B cell (primary cell): ENCODE data around the gene SMIM35. TPM values are rescaled to one million over a fixed set of nuclear protein-coding genes. Genes with fewer than 3 reads are reported as not detected.

Experiments
- ATAC-seq: fragments of 200-7000 bp; cut with Tn5 transposase; one replicate; pipeline ENCODE4 v1.10.0; 2021; ENCODE audit warnings: low read depth, mild to moderate bottlenecking, moderate number of reproducible peaks, moderate library complexity
- CTCF ChIA-PET: fragments of 350-600 bp; sonication (Branson Sonifier 250); formaldehyde crosslinking; loops from one replicate; lab custom pipeline; 2021; ENCODE audit warnings: antibody characterized with exemption, inconsistent platforms; lab: Charles Lee
- POLR2A ChIA-PET: fragments of 350-600 bp; sonication (Branson Sonifier 250); formaldehyde crosslinking; loops from one replicate; lab custom pipeline; 2021; ENCODE audit warnings: antibody characterized with exemption; lab: Charles Lee
- DNase-seq: peaks from one replicate; pipeline ENCODE4 v3.0.0; 2013
- H2AFZ ChIP-seq: 2 replicates; pipeline ENCODE4 v1.6.1; 2012; ENCODE audit warnings: mild to moderate bottlenecking, low read depth, low read length; ENCODE audit not compliant: insufficient read depth, poor library complexity, severe bottlenecking
- H3K27ac ChIP-seq, 2 donors: 1 replicate in 1 of 2; 2 replicates in 1 of 2; pipeline ENCODE4 v1.5.1; 2012 to 2013; ENCODE audit warnings: low read length in 2 of 2, mild to moderate bottlenecking in 2 of 2, moderate library complexity in 1 of 2
- H3K27me3 ChIP-seq, 4 experiments: fragments of 200-600 bp in 1 of 4; sonication (generic) in 1 of 4; replicated peaks in 1 of 4; 1 replicate in 2 of 4; 2 replicates in 2 of 4; pipeline versions ENCODE4 v1.6.1 to v1.7.0; 2013 to 2016; ENCODE audit warnings: low read length in 3 of 4, mild to moderate bottlenecking in 2 of 4, mixed read lengths in 1 of 4, moderate library complexity in 1 of 4; ENCODE audit not compliant: insufficient read depth in 4 of 4, control insufficient read depth in 3 of 4; ENCODE audit errors: control extremely low read depth in 1 of 4
- H3K36me3 ChIP-seq, 2 experiments: replicated peaks in 1 of 2; 1 replicate in 1 of 2; 2 replicates in 1 of 2; pipeline versions ENCODE4 v1.6.1 to v1.7.1; 2013; ENCODE audit warnings: low read length in 1 of 2; ENCODE audit not compliant: insufficient read depth in 2 of 2, control insufficient read depth in 1 of 2; ENCODE audit errors: control extremely low read depth in 1 of 2, extremely low read depth in 1 of 2
- H3K4me1 ChIP-seq, 2 donors: fragments of 200-600 bp in 1 of 2; sonication (generic) in 1 of 2; 1 replicate in 1 of 2; 2 replicates in 1 of 2; pipeline versions ENCODE4 v1.5.1 to v1.6.1; 2013 to 2017; ENCODE audit warnings: low read length in 2 of 2; ENCODE audit not compliant: control insufficient read depth in 2 of 2, insufficient read depth in 2 of 2
- H3K4me2 ChIP-seq: replicated peaks from 2 replicates; pipeline ENCODE3; 2012; ENCODE audit warnings: mild to moderate bottlenecking, low read depth, low read length; ENCODE audit not compliant: poor library complexity, severe bottlenecking
- H3K4me3 ChIP-seq, 5 experiments: fragments of 200-600 bp in 1 of 5; sonication (generic) in 1 of 5; 1 replicate in 3 of 5; 2 replicates in 2 of 5; pipeline versions ENCODE4 v1.5.1 to v1.7.0; 2011 to 2016; ENCODE audit warnings: low read length in 4 of 5, mild to moderate bottlenecking in 4 of 5, low read depth in 2 of 5, control low read depth in 1 of 5, moderate library complexity in 1 of 5; ENCODE audit not compliant: insufficient read depth in 1 of 5; ENCODE audit errors: control extremely low read depth in 1 of 5, extremely low read depth in 1 of 5
- H3K79me2 ChIP-seq: fragments of 200-600 bp; sonication (generic); one replicate; pipeline ENCODE4 v1.6.0; 2016; ENCODE audit warnings: low read length; ENCODE audit not compliant: control insufficient read depth, insufficient read depth
- H3K9ac ChIP-seq: fragments of 200-600 bp; sonication (generic); 2 replicates; pipeline ENCODE4 v1.6.1; 2017; ENCODE audit warnings: mild to moderate bottlenecking, low read length, moderate library complexity
- H3K9me3 ChIP-seq, 3 donors: one replicate each; pipeline versions ENCODE4 v1.6.1 to v1.7.1; 2013; ENCODE audit warnings: low read length in 2 of 3; ENCODE audit not compliant: control insufficient read depth in 2 of 3, insufficient read depth in 1 of 3; ENCODE audit errors: control extremely low read depth in 1 of 3
- H4K20me1 ChIP-seq: 2 replicates; pipeline ENCODE4 v1.6.0; 2012; ENCODE audit warnings: mild to moderate bottlenecking, low read length; ENCODE audit not compliant: insufficient read depth, control insufficient read depth, poor library complexity, severe bottlenecking
- H3K27ac Mint-ChIP-seq: one replicate; pipeline ENCODE4 v1.8.0; 2021; ENCODE audit warnings: mixed read lengths
- H3K27me3 Mint-ChIP-seq: one replicate; pipeline ENCODE4 v1.8.0; 2021; ENCODE audit warnings: mixed read lengths
- H3K4me1 Mint-ChIP-seq: one replicate; pipeline ENCODE4 v1.8.0; 2021; ENCODE audit warnings: mixed read lengths
- H3K4me3 Mint-ChIP-seq: one replicate; pipeline ENCODE4 v1.8.0; 2021; ENCODE audit warnings: mixed read lengths
- H3K9me3 Mint-ChIP-seq: one replicate; pipeline ENCODE4 v1.8.0; 2022; ENCODE audit warnings: mixed read lengths; ENCODE audit not compliant: insufficient read depth
- EZH2 ChIP-seq: IDR thresholded peaks from 2 replicates; pipeline ENCODE4 v1.6.1; 2012; ENCODE audit warnings: borderline replicate concordance, low read depth, mild to moderate bottlenecking, moderate library complexity, low read length; ENCODE audit not compliant: insufficient read depth, poor library complexity, severe bottlenecking
- WGBS: methylation state at CpG from one replicate; pipeline ENCODE4 v1.1.5; 2013; ENCODE audit warnings: missing lambda C conversion rate; ENCODE audit not compliant: insufficient coverage; 5-methylcytosine and 5-hydroxymethylcytosine counted together
- intact Hi-C: fragments of 100-400 bp; cut with micrococcal nuclease; formaldehyde crosslinking; loops from one replicate; pipeline ENCODE4 v1.10.0; 2022
- polyA plus RNA-seq: library from polyadenylated mRNA; depleted of rRNA; stranded (reverse); fragments of >200 nt; gene quantifications from 2 replicates; pipeline ENCODE4 v1.2.3, GENCODE V29; 2012
- total RNA-seq, 2 donors: library from RNA; stranded (reverse); fragments of 120-200 nt in 1 of 2; gene quantifications; 1 replicate in 1 of 2; 2 replicates in 1 of 2; pipeline versions ENCODE4 v1.2.3 to v1.2.4, GENCODE V29; 2013 to 2022
- TF ChIP-seq, protein P1 (sequence below): fragments of 200-600 bp; IDR thresholded peaks from one replicate; pipeline ENCODE4 v1.8.0; 2022; ENCODE audit warnings: antibody characterized with exemption, mild to moderate bottlenecking

SMIM35 gene
- total and polyA plus RNA-seq, 2 donors (not counting 1 experiment from before 2014, with no cell fraction given), result 1.3 to 4.5 TPM

DNA sequence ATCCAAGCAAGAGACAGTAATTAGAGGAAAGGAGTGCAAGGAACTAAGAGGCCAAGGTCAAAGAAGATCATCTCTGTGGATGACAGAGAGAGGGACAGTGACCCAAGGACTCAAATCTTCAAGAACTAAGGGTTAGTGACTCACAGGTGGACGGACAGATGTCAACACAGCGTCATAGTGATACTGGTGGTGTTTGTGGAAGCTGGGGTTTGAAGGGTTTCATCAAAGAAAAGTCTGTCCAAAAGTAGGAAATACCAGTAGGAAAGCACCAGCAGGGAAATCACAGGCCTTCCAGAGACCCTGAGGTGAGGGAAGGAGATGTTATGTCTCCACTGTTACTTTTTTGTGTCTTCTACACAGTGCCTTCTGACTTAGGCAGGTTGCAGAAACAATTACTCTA, 68.4 kb downstream of the SMIM35 start:
- no peak overlapping the region for H3K27ac ChIP-seq
- ATAC-seq (no peak), DNase-seq (no peak)
- no peak overlapping the region for H3K4me3 Mint-ChIP-seq
- H3K27me3 Mint-ChIP-seq, result no peaks in the 10 kb centered on the region
- no peak overlapping the region for H3K9ac ChIP-seq
- 92% methylated on average over 2 of the region's 2 CpGs for WGBS
- H3K27me3 ChIP-seq, result no peaks in the 10 kb centered on the region
- no peaks in the 10 kb centered on the region for H3K79me2 ChIP-seq
- H3K27ac Mint-ChIP-seq, result peak overlapping the region; percentile 56
- H3K4me1 Mint-ChIP-seq, result peaks cover 38% of the 10 kb centered on the region
- no peak for TF ChIP-seq EZH2
- TF ChIP-seq, protein P1, sequence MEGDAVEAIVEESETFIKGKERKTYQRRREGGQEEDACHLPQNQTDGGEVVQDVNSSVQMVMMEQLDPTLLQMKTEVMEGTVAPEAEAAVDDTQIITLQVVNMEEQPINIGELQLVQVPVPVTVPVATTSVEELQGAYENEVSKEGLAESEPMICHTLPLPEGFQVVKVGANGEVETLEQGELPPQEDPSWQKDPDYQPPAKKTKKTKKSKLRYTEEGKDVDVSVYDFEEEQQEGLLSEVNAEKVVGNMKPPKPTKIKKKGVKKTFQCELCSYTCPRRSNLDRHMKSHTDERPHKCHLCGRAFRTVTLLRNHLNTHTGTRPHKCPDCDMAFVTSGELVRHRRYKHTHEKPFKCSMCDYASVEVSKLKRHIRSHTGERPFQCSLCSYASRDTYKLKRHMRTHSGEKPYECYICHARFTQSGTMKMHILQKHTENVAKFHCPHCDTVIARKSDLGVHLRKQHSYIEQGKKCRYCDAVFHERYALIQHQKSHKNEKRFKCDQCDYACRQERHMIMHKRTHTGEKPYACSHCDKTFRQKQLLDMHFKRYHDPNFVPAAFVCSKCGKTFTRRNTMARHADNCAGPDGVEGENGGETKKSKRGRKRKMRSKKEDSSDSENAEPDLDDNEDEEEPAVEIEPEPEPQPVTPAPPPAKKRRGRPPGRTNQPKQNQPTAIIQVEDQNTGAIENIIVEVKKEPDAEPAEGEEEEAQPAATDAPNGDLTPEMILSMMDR, result no peak
- peaks cover 19% of the 10 kb centered on the region for H3K9me3 Mint-ChIP-seq
- no peak overlapping the region for H2AFZ ChIP-seq
- H3K36me3 ChIP-seq, result no peaks in the 10 kb centered on the region
- peaks cover 38 to 39% of the 10 kb centered on the region in 2 donors for H3K4me1 ChIP-seq
- no peak overlapping the region for H3K4me2 ChIP-seq
- ChIA-PET CTCF (no interaction called here), POLR2A (interaction anchor here (1.2 to 1.9 kb wide), 2 partner anchors 10 to 67 kb away, joined by 3 to 5 read pairs; no protein-coding TSS in a partner anchor)
- H3K4me3 ChIP-seq, result no peak overlapping the region
- no peaks in the 10 kb centered on the region for H4K20me1 ChIP-seq
- peaks cover 4 to 28% (median 23%) of the 10 kb centered on the region in 3 donors for H3K9me3 ChIP-seq
- intact Hi-C loops, result loop anchor here (10.0 kb wide), 1 partner anchor 206 kb away; the partner anchor contains the start of gene JAML

DNA sequence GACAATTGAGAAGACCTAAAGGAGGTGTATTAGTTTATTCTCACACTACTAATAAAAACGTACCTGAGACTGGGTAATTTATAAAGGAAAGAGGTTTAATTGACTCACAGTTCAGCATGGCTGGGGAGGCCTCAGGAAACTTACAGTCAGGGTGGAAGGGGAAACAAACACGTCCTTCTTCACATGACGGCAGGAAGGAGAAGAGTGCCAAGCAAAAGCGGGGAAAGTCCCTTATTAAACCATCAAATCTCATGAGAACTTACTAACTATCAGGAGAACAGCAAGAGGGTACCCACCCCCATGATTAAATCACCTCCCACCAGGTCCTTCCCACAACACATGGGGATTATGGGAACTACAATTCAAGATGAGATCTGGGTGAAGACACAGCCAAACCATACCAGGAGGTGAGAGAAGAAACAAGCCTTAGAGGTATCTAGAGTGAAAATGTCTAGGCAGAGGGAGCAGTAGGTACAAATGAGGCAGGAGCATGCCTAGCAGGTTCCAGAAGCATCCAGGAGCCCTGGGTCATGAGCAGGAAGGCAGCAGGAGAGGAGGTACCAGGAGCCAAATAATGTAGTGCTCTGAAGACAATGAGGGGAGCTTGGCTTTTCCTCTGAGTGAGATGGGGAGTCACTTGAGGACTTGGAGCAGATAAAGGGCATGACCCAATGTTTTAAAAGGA, 69.0 kb downstream of the SMIM35 start:
- 84% methylated on average over 2 of the region's 4 CpGs for WGBS
- Histone ChIP-seq H2AFZ (no peak overlapping the region), H3K27ac (no peak overlapping the region), H3K4me1 (peaks cover 44 to 46% of the 10 kb centered on the region in 2 donors), H4K20me1 (no peaks in the 10 kb centered on the region), H3K27me3 (no peaks in the 10 kb centered on the region), H3K4me2 (no peak overlapping the region), H3K36me3 (no peaks in the 10 kb centered on the region), H3K9ac (no peak overlapping the region), H3K79me2 (no peaks in the 10 kb centered on the region), H3K4me3 (no peak overlapping the region), H3K9me3 (peaks cover 4 to 28% (median 28%) of the 10 kb centered on the region in 3 donors)
- DNase-seq (no peak), ATAC-seq (no peak)
- ChIA-PET POLR2A (interaction anchor here (1.2 kb wide), 1 partner anchor 10 kb away, joined by 3 read pairs; no protein-coding TSS in a partner anchor), CTCF (interaction anchor here (0.6 to 2.5 kb wide), 2 partner anchors 36 to 67 kb away, joined by 3 to 15 read pairs; no protein-coding TSS in a partner anchor)
- H3K27me3 Mint-ChIP-seq, result no peaks in the 10 kb centered on the region
- peaks cover 19% of the 10 kb centered on the region for H3K9me3 Mint-ChIP-seq
- intact Hi-C loops, result loop anchor here (10.0 kb wide), 1 partner anchor 207 kb away; the partner anchor contains the start of gene JAML
- TF ChIP-seq EZH2, result no peak
- TF ChIP-seq, protein P1, result no peak
- H3K4me3 Mint-ChIP-seq, result no peak overlapping the region
- H3K27ac Mint-ChIP-seq, result peak overlapping the region; percentile 38
- peaks cover 44% of the 10 kb centered on the region for H3K4me1 Mint-ChIP-seq
